Muscle of arm (tissue), 12 donors: Measurements from ENCODE around the gene QRFPR. TPM values are rescaled to one million over a fixed set of nuclear protein-coding genes. Genes with fewer than 3 reads are reported as not detected.
"Not testable (repeated sequence)": the region's sequence is repeated elsewhere in the genome, so short reads cannot be mapped to it uniquely, and the experiment has no call there.

Experiments
- DNase-seq: peaks from one replicate; pipeline ENCODE4 v3.0.0-alpha.2; 2013
- polyA plus RNA-seq, 12 donors: library from polyadenylated mRNA; unstranded; fragments of 120-200 nt; gene quantifications; one replicate each; pipeline ENCODE4 v1.2.1, GENCODE V29; 2013; ENCODE audit not compliant: insufficient read length in 12 of 12

QRFPR gene
- polyA plus RNA-seq, 12 donors = 0.48 to 2.3 (median 1.3) TPM; not detected in 2

- no peak for DNase-seq
Observed at GRCh38 chr4:121339824-121340223, 41.0 kb downstream of the QRFPR start.

DNA sequence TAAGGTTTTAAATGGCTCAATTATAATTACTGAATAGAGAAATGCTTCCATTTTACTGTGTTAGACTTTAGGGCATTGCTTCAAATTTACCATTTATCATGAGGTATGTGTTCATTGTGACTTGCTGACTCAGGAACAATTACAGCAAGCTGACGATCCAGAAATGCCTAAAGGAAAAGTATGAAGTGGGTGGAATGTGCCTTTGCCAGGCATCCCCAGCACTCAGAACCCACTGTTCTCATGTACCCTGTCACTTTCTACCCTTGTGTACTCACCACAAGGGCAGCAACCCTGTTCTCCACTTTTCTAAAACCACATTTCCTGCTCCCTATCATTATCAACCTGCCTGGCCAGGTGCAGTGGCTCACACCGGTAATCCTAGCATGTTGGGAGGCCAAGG, 41.5 kb downstream of the QRFPR start:
- no peak for DNase-seq

GRCh38 chr4:121338518-121338917, 42.3 kb downstream of the QRFPR start:
- DNase-seq = no peak

GRCh38 chr4:121336706-121337105, 44.1 kb downstream of the QRFPR start:
- DNase-seq = no peak

- DNase-seq = no peak
Observed at GRCh38 chr4:121330180-121330665, 50.6 kb downstream of the QRFPR start.

DNA sequence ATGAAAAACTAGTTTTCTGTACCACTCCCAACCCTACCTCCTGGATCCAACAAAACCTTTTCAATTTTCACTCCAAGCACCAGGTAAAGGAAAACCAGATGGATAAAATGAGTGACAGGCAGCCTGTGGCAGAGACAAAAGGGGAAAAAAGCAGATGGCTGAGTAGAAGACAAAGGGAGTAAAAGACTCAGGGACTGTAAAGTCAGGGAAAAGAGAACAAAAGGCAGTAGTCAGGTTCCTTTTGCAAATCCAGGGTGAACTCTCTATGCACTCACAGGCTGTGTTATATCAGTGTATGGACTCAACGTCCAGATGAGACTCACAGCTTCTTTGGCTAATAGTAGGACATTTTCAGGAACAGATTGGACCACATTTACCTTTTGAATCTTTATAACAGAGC, 54.2 kb downstream of the QRFPR start:
- no peak for DNase-seq

- DNase-seq = no peak
Observed at GRCh38 chr4:121324331-121324730, 56.5 kb downstream of the QRFPR start.

GRCh38 chr4:121321466-121321865, 59.4 kb downstream of the QRFPR start:
- DNase-seq = no peak

DNA sequence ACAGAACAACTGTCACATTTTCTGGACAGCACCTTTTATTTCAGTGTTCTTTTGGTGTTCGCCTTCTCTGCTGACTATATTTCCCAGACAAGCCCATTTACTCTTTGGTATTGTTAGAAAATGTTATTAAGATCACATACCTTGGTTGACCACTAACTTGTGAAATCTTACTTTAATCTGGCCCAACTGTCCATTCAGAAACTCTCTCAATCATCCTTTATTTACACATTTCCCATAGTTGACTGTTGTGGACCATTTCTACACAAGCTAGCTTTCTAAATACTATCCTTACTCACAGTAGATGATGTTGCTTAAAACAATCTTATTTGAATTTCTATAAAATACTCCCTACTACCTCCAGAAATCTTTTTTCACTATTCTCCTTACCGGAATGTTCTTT, 64.7 kb downstream of the QRFPR start:
- DNase-seq = no peak

GRCh38 chr4:121313430-121313829, 67.4 kb downstream of the QRFPR start:
- not testable (repeated sequence) for DNase-seq

DNA sequence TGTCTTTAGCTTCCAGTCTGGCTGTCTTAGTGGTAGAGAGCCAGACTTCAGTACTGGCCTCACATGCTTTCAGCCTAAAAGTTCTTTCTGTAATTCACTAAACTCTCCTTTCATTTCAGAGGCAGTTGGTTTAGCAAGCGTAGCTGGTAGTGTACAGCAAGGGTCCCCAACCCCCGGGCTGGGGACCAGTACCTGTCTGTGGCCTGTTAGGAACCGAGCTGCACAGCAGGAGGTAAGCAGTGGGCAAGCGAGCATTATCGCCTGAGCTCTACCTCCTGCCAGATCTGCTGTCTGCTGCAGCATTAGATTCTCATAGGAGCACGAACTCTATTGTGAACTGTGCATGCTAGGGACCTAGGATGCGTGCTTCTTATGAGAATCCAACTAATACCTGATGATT, 72.0 kb downstream of the QRFPR start:
- DNase-seq = no peak

GRCh38 chr4:121308328-121308663, 72.5 kb downstream of the QRFPR start:
- DNase-seq = no peak

- DNase-seq = peak; percentile 2
Observed at GRCh38 chr4:121307445-121308327, 73.1 kb downstream of the QRFPR start.

- no peak for DNase-seq
Observed at GRCh38 chr4:121306931-121307330, 73.9 kb downstream of the QRFPR start.

DNA sequence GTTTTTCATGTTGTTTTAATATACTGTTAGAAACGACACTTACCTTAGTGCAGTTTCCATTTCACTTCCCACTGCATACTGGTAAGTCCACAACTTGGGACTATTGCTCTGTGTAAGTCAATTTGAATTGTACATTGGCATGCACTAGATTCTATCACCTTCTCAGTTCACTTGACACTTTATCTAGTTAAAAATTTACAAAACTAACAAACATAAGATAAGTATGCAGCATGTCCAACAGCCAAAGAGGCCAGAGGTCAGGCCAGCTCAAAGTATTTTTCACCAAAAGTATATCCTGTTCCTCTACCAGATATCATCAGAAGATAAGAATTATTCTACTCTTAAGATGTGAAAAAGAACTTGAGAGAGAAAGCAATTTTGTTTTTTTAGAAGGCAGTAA, 75.9 kb downstream of the QRFPR start:
- DNase-seq = no peak

DNA sequence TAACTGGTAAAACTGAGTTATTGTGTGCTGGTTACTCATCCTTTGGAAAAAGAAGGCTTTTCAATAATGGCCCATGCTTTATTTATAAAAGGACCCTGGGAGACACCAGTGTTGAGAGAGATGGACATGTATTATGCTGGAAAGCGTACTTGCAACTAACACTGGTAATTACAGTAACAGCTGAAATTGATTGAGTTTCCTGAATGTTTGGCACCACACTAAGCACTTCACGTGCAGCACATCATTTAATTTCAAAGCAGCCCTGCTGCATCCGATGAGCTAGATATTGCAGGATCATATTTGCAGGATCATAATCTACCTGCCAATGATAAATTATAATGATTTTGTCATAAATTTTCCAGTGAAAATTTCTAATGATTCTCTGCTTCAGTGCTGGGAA, 81.5 kb downstream of the QRFPR start:
- no peak for DNase-seq

GRCh38 chr4:121283319-121283718, 97.5 kb downstream of the QRFPR start:
- DNase-seq = no peak

DNA sequence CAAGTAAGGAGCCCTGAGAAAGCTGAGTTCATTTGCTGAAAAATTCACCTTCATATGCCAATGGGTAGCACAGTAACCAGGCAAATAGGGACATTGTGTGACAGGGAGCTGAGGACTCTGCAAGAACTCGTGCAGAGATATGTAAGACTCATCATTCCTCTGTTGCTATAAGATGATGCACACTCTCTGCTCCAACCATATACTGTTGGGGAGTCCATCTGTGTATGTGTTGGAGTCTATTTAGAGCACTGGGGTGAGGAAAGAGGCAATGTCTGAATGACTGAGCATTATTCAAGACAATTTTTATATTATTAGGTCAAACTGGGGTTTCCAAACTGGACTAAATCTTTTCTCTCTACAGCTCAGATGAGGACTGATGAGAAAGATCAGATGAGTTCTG, 100.4 kb downstream of the QRFPR start:
- no peak for DNase-seq

- no peak for DNase-seq
Observed at GRCh38 chr4:121278811-121279368, 101.9 kb downstream of the QRFPR start.
